OCI-LY3 (cell line): Measurements from ENCODE around the gene VTI1B.

Experiments
- CTCF ChIP-seq: fragments of 200-600, 300-600 bp; sonication (generic); IDR thresholded peaks from 2 replicates; pipeline ENCODE4 v1.5.1; 2014; ENCODE audit warnings: antibody characterized with exemption, low read length, low read depth
- EZH2phosphoT487 ChIP-seq: fragments of 200-600 bp; shearing (Covaris generic); IDR thresholded peaks from 2 replicates; pipeline ENCODE4 v1.6.1; 2018; ENCODE audit warnings: antibody characterized with exemption, mixed run types, low read depth

- no peak for TF ChIP-seq CTCF
- no peak for TF ChIP-seq EZH2phosphoT487
These were observed at the start of gene VTI1B for GRCh38 chr14:67674480-67675218.
